HepG2 (cell line): Measurements from ENCODE around the gene KHK. TPM values are rescaled to one million over a fixed set of nuclear protein-coding genes. Genes with fewer than 3 reads are reported as not detected.
A peak's percentile ranks its signal among the peaks of the same experiment; 100 is the strongest.

Experiments
- ARHGAP35 ChIP-seq: sonication (generic); formaldehyde crosslinking; IDR thresholded peaks from 2 replicates; pipeline ENCODE4 v1.9.0; 2022; ENCODE audit warnings: mild to moderate bottlenecking, inconsistent platforms, moderate library complexity, missing genetic modification reagents, borderline replicate concordance
- DDIT3 ChIP-seq: sonication (generic); formaldehyde crosslinking; IDR thresholded peaks from 2 replicates; pipeline ENCODE4 v1.4.0; 2020; ENCODE audit warnings: mild to moderate bottlenecking, missing genetic modification reagents
- ELF1 ChIP-seq: sonication (generic); formaldehyde crosslinking; IDR thresholded peaks from 2 replicates; pipeline ENCODE4 v1.4.0; 2020; ENCODE audit warnings: missing genetic modification reagents
- NBN ChIP-seq: fragments of 450-650 bp; conservative IDR thresholded peaks from 2 replicates; pipeline ENCODE4 v1.6.1; 2017
- NPAS2 ChIP-seq: sonication (generic); formaldehyde crosslinking; IDR thresholded peaks from 2 replicates; pipeline ENCODE4 v1.8.0; 2022; ENCODE audit warnings: mild to moderate bottlenecking, missing genetic modification reagents, borderline replicate concordance
- SIX4 ChIP-seq: sonication (generic); formaldehyde crosslinking; IDR thresholded peaks from 2 replicates; pipeline ENCODE4 v1.4.0; 2020; ENCODE audit warnings: missing genetic modification reagents
- YEATS2 ChIP-seq: sonication (generic); formaldehyde crosslinking; IDR thresholded peaks from 2 replicates; pipeline ENCODE4 v1.4.0; 2020; ENCODE audit warnings: missing genetic modification reagents, borderline replicate concordance
- ZBTB43 ChIP-seq: sonication (generic); formaldehyde crosslinking; conservative IDR thresholded peaks from 2 replicates; pipeline ENCODE4 v1.4.0; 2020; ENCODE audit warnings: missing genetic modification reagents
- ZNF451 ChIP-seq: sonication (generic); formaldehyde crosslinking; IDR thresholded peaks from 2 replicates; pipeline ENCODE4 v1.5.0; 2020; ENCODE audit warnings: mild to moderate bottlenecking, missing genetic modification reagents
- ZNF567 ChIP-seq: sonication (generic); formaldehyde crosslinking; IDR thresholded peaks from 2 replicates; pipeline ENCODE4 v1.8.1; 2023; ENCODE audit warnings: mild to moderate bottlenecking, missing genetic modification reagents, borderline replicate concordance
- ZNF7 ChIP-seq: IDR thresholded peaks from 2 replicates; pipeline ENCODE4 v1.6.1; 2016; ENCODE audit warnings: missing biosample characterization, missing genetic modification reagents
- polyA plus RNA-seq, 8 experiments: library from polyadenylated mRNA; depleted of rRNA in 3 of 8; stranded (reverse) in 7 of 8; unstranded in 1 of 8; fragments of >200 nt; fragmentation: Illumina TruSeq in 4 of 8; extraction: Trizol in 4 of 8; gene quantifications; 2 replicates each; pipeline versions ENCODE4 v1.2.1 to v1.2.3, GENCODE V29; 2011 to 2016; ENCODE audit warnings: low read depth in 4 of 8, missing spikeins in 1 of 8, mixed read lengths in 1 of 8; ENCODE audit not compliant: insufficient read depth in 1 of 8
- total RNA-seq, 5 experiments: library from RNA; depleted of rRNA; stranded (reverse); fragments of >200 nt; fragmentation: Illumina TruSeq; extraction: Trizol; gene quantifications; 2 replicates each; pipeline ENCODE4 v1.2.3, GENCODE V29; 2016; ENCODE audit warnings: low read depth in 1 of 5
- TF ChIP-seq, protein P1 (sequence below), 2 experiments: sonication (generic) in 1 of 2; formaldehyde crosslinking in 1 of 2; IDR thresholded peaks; 2 replicates each; pipeline versions ENCODE4 v1.4.0 to v1.6.1; 2016 to 2020; ENCODE audit warnings: borderline replicate concordance in 1 of 2, low read depth in 1 of 2, mild to moderate bottlenecking in 1 of 2, missing genetic modification reagents in 1 of 2
- TF ChIP-seq, protein P2 (sequence below): sonication (generic); formaldehyde crosslinking; IDR thresholded peaks from 2 replicates; pipeline ENCODE4 v1.8.0; 2022; ENCODE audit warnings: missing genetic modification reagents, mild to moderate bottlenecking, moderate library complexity, borderline replicate concordance
- TF ChIP-seq, protein P3 (sequence below): sonication (generic); formaldehyde crosslinking; IDR thresholded peaks from 2 replicates; pipeline ENCODE4 v1.4.0; 2020; ENCODE audit warnings: mild to moderate bottlenecking, low read depth, missing genetic modification reagents
- TF ChIP-seq, protein P4 (sequence below): sonication (generic); formaldehyde crosslinking; IDR thresholded peaks from 2 replicates; pipeline ENCODE4 v1.5.0; 2020; ENCODE audit warnings: mild to moderate bottlenecking, missing genetic modification reagents

KHK gene
- total and polyA plus RNA-seq, 2 of the 13 experiments (the other 11 are each of a cell fraction or from before 2014, with no cell fraction given), result 40.9 to 99.2 TPM

DNA sequence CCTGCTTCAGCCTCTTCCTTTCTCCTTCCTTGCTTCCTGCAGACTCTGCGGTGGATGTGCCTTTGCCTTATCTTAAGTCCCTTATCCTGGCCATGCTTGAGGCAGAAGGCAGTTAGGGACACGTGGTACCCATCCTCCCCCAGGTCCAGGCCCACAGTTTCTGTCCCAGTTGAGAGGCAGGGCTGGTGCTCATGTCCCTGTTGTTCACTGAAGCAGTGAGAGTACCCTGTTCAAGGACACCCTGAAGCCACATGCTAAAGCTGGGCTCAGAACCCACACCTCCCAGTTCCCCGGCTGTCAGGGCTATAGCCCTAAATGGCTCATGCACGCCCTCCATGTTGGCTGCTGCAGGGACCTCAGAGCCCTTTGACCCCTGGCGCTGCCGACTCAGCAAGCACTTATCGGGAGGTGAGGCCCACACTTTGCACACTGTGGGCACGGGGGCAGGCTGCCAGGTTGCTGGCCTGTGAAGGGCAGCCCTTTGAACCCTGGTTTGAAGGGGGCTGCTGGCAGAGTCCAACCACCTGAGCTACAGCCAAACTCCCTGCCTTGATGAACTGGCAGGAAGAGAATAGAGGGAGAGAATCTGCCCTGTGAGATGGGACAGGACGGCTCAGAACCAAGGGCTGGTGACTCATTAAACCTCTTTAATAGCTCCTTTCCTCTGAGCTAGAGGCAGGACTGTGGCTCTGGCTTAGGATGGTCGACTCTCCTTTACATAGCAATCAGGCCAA is 6.3 kb downstream of the KHK start (continued):
- TF ChIP-seq, protein P1, sequence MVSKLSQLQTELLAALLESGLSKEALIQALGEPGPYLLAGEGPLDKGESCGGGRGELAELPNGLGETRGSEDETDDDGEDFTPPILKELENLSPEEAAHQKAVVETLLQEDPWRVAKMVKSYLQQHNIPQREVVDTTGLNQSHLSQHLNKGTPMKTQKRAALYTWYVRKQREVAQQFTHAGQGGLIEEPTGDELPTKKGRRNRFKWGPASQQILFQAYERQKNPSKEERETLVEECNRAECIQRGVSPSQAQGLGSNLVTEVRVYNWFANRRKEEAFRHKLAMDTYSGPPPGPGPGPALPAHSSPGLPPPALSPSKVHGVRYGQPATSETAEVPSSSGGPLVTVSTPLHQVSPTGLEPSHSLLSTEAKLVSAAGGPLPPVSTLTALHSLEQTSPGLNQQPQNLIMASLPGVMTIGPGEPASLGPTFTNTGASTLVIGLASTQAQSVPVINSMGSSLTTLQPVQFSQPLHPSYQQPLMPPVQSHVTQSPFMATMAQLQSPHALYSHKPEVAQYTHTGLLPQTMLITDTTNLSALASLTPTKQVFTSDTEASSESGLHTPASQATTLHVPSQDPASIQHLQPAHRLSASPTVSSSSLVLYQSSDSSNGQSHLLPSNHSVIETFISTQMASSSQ (IDR thresholded peaks at IDR 0.05; ENCODE audit: low read depth), result peak; percentile 79; the same call in 1 of the 2 replicates
- TF ChIP-seq, protein P1 (CRISPR knock-in tag; IDR thresholded peaks at IDR 0.05; ENCODE audit: borderline replicate concordance), result peak; percentile 85
- TF ChIP-seq YEATS2 (CRISPR knock-in tag), result no peak; the same call in 1 of the 2 replicates
- TF ChIP-seq ZNF7 (CRISPR knock-in tag), result no peak
- TF ChIP-seq ARHGAP35 (CRISPR knock-in tag), result no peak
- TF ChIP-seq ZNF451 (CRISPR knock-in tag), result peak; percentile 86; the same call in 1 of the 2 replicates
- peak; percentile 56; the same call in 1 of the 2 replicates for TF ChIP-seq SIX4 (CRISPR knock-in tag)
- TF ChIP-seq, protein P2, sequence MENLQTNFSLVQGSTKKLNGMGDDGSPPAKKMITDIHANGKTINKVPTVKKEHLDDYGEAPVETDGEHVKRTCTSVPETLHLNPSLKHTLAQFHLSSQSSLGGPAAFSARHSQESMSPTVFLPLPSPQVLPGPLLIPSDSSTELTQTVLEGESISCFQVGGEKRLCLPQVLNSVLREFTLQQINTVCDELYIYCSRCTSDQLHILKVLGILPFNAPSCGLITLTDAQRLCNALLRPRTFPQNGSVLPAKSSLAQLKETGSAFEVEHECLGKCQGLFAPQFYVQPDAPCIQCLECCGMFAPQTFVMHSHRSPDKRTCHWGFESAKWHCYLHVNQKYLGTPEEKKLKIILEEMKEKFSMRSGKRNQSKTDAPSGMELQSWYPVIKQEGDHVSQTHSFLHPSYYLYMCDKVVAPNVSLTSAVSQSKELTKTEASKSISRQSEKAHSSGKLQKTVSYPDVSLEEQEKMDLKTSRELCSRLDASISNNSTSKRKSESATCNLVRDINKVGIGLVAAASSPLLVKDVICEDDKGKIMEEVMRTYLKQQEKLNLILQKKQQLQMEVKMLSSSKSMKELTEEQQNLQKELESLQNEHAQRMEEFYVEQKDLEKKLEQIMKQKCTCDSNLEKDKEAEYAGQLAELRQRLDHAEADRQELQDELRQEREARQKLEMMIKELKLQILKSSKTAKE (CRISPR knock-in tag), result peak; percentile 68; the same call in 1 of the 2 replicates
- TF ChIP-seq ELF1 (CRISPR knock-in tag), result peak; percentile 62; the same call in 1 of the 2 replicates
- TF ChIP-seq DDIT3, result no peak
- TF ChIP-seq, protein P3, sequence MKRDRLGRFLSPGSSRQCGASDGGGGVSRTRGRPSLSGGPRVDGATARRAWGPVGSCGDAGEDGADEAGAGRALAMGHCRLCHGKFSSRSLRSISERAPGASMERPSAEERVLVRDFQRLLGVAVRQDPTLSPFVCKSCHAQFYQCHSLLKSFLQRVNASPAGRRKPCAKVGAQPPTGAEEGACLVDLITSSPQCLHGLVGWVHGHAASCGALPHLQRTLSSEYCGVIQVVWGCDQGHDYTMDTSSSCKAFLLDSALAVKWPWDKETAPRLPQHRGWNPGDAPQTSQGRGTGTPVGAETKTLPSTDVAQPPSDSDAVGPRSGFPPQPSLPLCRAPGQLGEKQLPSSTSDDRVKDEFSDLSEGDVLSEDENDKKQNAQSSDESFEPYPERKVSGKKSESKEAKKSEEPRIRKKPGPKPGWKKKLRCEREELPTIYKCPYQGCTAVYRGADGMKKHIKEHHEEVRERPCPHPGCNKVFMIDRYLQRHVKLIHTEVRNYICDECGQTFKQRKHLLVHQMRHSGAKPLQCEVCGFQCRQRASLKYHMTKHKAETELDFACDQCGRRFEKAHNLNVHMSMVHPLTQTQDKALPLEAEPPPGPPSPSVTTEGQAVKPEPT (CRISPR knock-in tag), result 0 out of 2 replicates have a peak, but pooled peaks have one; percentile 17
- peak; percentile 76; the same call in 1 of the 2 replicates for TF ChIP-seq ZBTB43
- no peak for TF ChIP-seq ZNF567 (CRISPR knock-in tag)
- TF ChIP-seq, protein P4, sequence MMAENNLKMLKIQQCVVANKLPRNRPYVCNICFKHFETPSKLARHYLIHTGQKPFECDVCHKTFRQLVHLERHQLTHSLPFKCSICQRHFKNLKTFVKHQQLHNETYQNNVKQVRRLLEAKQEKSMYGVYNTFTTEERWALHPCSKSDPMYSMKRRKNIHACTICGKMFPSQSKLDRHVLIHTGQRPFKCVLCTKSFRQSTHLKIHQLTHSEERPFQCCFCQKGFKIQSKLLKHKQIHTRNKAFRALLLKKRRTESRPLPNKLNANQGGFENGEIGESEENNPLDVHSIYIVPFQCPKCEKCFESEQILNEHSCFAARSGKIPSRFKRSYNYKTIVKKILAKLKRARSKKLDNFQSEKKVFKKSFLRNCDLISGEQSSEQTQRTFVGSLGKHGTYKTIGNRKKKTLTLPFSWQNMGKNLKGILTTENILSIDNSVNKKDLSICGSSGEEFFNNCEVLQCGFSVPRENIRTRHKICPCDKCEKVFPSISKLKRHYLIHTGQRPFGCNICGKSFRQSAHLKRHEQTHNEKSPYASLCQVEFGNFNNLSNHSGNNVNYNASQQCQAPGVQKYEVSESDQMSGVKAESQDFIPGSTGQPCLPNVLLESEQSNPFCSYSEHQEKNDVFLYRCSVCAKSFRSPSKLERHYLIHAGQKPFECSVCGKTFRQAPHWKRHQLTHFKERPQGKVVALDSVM (CRISPR knock-in tag), result peak; percentile 33; the same call in 1 of the 2 replicates
- no peak for TF ChIP-seq NBN
- no peak for TF ChIP-seq NPAS2 (CRISPR knock-in tag)
